CD1c-positive myeloid dendritic cell (primary cell): ENCODE results near the gene GSG1L.
"Not testable (repeated sequence)": the region's sequence is repeated elsewhere in the genome, so short reads cannot be mapped to it uniquely, and the experiment has no call there.

ENCODE experiments used
- DNase-seq: peaks from one replicate; pipeline ENCODE4 v3.0.0-alpha.2; 2016; ENCODE audit errors: extremely low spot score

The GSG1L gene

GRCh38 chr16:27950206-27950887, 113.2 kb downstream of the GSG1L start:
- DNase-seq = no peak

GRCh38 chr16:27947696-27948095, 115.8 kb downstream of the GSG1L start:
- DNase-seq = no peak

- no peak for DNase-seq
Measured at GRCh38 chr16:27945233-27945973, 118.1 kb downstream of the GSG1L start.

- DNase-seq = no peak
Measured at GRCh38 chr16:27943766-27944165, 119.7 kb downstream of the GSG1L start.

GRCh38 chr16:27942071-27942470, 121.4 kb downstream of the GSG1L start:
- DNase-seq = not testable (repeated sequence)

GRCh38 chr16:27935076-27935475, 128.4 kb downstream of the GSG1L start:
- no peak for DNase-seq

- no peak for DNase-seq
Measured at GRCh38 chr16:27932542-27933135, 130.9 kb downstream of the GSG1L start.

- DNase-seq = no peak
Measured at GRCh38 chr16:27929818-27930217, 133.7 kb downstream of the GSG1L start.

- no peak for DNase-seq
Measured at GRCh38 chr16:27928542-27928941, 135.0 kb downstream of the GSG1L start.

GRCh38 chr16:27927266-27927901, 136.1 kb downstream of the GSG1L start:
- DNase-seq = no peak

- DNase-seq = no peak
Measured at GRCh38 chr16:27925612-27926011, 137.9 kb downstream of the GSG1L start.

GRCh38 chr16:27924411-27925118, 138.9 kb downstream of the GSG1L start:
- DNase-seq = no peak

- DNase-seq = no peak
Measured at GRCh38 chr16:27923751-27924150, 139.8 kb downstream of the GSG1L start.

GRCh38 chr16:27922433-27922832, 141.1 kb downstream of the GSG1L start:
- no peak for DNase-seq

GRCh38 chr16:27921134-27921533, 142.4 kb downstream of the GSG1L start:
- no peak for DNase-seq

GRCh38 chr16:27920391-27920891, 143.1 kb downstream of the GSG1L start:
- no peak for DNase-seq

- no peak for DNase-seq
Measured at GRCh38 chr16:27918755-27919154, 144.8 kb downstream of the GSG1L start.

- no peak for DNase-seq
Measured at GRCh38 chr16:27917949-27918348, 145.6 kb downstream of the GSG1L start.

- DNase-seq = no peak
Measured at GRCh38 chr16:27911486-27911885, 152.0 kb downstream of the GSG1L start.

- no peak for DNase-seq
Measured at GRCh38 chr16:27907457-27907972, 156.0 kb downstream of the GSG1L start.

- DNase-seq = no peak
Measured at GRCh38 chr16:27906883-27907282, 156.6 kb downstream of the GSG1L start.
